Thymus (tissue), 11 donors: ENCODE results near the gene GSC. TPM values are rescaled to one million over a fixed set of nuclear protein-coding genes. Genes with fewer than 3 reads are reported as not detected.
"Not testable (repeated sequence)": the region's sequence is repeated elsewhere in the genome, so short reads cannot be mapped to it uniquely, and the experiment has no call there.

ENCODE experiments used
- DNase-seq, 9 donors: peaks; one replicate each; pipeline ENCODE4 v3.0.0-alpha.2; 2013; ENCODE audit warnings: low spot score in 9 of 9, low read depth in 6 of 9, missing footprints in 1 of 9
- H3K27ac ChIP-seq, 2 donors: one replicate each; pipeline ENCODE4 v1.5.1; 2013; ENCODE audit warnings: control low read depth in 1 of 2, low read depth in 1 of 2, low read length in 1 of 2, mild to moderate bottlenecking in 1 of 2, moderate library complexity in 1 of 2
- H3K27me3 ChIP-seq, 2 donors: one replicate each; pipeline ENCODE4 v1.5.1; 2013; ENCODE audit warnings: low read length in 1 of 2; ENCODE audit not compliant: control insufficient read depth in 2 of 2, insufficient read depth in 1 of 2
- H3K36me3 ChIP-seq, 2 donors: one replicate each; pipeline ENCODE4 v1.5.1; 2013; ENCODE audit warnings: low read length in 1 of 2, mild to moderate bottlenecking in 1 of 2, moderate library complexity in 1 of 2; ENCODE audit not compliant: control insufficient read depth in 2 of 2, insufficient read depth in 2 of 2
- H3K4me1 ChIP-seq, 2 donors: one replicate each; pipeline ENCODE4 v1.5.1; 2013; ENCODE audit warnings: low read length in 2 of 2; ENCODE audit not compliant: control insufficient read depth in 2 of 2, insufficient read depth in 2 of 2
- H3K4me3 ChIP-seq, 2 donors: one replicate each; pipeline ENCODE4 v1.5.1; 2013; ENCODE audit warnings: low read length in 2 of 2, control low read depth in 1 of 2, mild to moderate bottlenecking in 1 of 2
- H3K9me3 ChIP-seq, 2 donors: one replicate each; pipeline ENCODE4 v1.5.1; 2013; ENCODE audit warnings: low read length in 1 of 2, mild to moderate bottlenecking in 1 of 2; ENCODE audit not compliant: control insufficient read depth in 2 of 2, insufficient read depth in 1 of 2
- whole genome bisulfite sequencing: extraction: QIAGEN DNeasy Blood & Tissue Kit; methylation state at CpG from one replicate; pipeline ENCODE4 v1.1.7; 2013; 5-methylcytosine and 5-hydroxymethylcytosine counted together
- polyA plus RNA-seq: library from polyadenylated mRNA; stranded (reverse); fragments of 200-250 nt; gene quantifications from one replicate; pipeline ENCODE4 v1.2.3, GENCODE V29; 2013
- total RNA-seq: library from RNA; stranded (reverse); fragments of 120-200 nt; gene quantifications from one replicate; pipeline ENCODE4 v1.2.4, GENCODE V29; 2013
- donor health status: healthy.

Gene GSC
- total and polyA plus RNA-seq, 2 donors = 0.27 to 0.52 TPM

DNA sequence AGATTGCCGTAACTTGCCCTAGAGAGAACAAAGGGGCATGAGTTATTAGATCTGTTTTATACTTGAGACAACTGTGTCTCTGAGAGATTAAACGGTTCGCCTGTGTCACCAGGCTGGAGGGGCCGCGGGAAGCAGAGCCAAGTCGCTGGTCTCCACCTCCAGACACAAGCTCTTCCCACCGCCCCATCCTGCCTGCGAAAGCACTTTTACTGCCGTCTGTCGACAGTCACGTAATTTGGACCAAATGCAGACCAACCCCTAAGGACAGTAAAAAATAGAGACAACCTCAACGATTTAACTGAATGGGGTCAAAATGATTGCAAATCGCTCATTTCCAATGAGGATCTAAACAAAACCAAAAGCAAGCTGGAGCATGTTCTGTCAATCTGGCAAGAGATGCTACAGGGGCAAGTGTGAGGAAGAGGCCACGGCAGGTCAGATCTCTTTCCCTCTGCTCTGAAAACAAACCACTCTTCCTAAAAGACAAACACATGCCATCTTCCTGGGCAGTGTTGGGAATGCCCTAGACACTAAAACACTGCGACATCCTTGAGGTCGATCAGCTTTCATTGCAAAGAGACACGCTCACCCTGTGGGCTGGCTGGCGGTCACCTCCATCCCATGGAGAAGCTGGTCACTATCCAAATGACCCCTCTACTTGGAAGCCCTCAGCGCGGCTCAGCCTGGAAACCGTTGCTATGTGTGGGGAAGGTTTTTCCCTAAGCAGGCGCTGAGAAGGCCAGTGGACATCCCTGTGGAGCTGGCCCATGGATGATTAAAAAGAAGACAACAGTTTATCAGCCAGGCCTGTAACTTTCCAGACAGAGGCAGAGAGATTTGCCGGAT lies 17.1 kb downstream of the GSC start:
- H3K27ac ChIP-seq = no peak overlapping the region
- DNase-seq = no peak
- no peaks in the 10 kb centered on the region for H3K4me1 ChIP-seq
- H3K9me3 ChIP-seq = no peaks in the 10 kb centered on the region
- WGBS = 82% methylated on average over 23 of the region's 23 CpGs
- H3K27me3 ChIP-seq = no peaks in the 10 kb centered on the region
- H3K4me3 ChIP-seq = no peak overlapping the region
- no peaks in the 10 kb centered on the region for H3K36me3 ChIP-seq

DNA sequence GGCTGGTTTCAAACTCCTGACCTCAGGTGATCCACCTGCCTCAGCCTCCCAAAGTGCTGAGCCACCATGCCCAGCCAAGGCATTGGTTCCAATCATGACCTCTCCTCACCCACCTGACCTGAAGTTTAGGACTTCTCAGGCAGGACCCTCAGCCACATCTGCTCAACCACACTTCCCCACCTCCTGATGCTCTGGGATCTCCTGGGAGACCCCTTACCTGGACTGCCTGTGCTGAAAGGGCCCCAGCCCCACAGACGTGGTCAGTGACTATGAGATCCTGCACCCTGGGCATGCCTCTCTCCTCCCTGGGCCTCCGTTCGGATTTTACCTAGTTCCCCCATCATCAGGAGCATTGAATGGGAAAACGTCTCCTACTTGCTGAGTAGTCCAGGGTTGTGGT lies 18.0 kb downstream of the GSC start:
- H3K36me3 ChIP-seq = no peaks in the 10 kb centered on the region
- no peak overlapping the region for H3K4me3 ChIP-seq
- H3K27ac ChIP-seq = no peak overlapping the region
- H3K27me3 ChIP-seq = no peaks in the 10 kb centered on the region
- DNase-seq = no peak
- H3K4me1 ChIP-seq = no peaks in the 10 kb centered on the region
- H3K9me3 ChIP-seq = no peaks in the 10 kb centered on the region
- WGBS = 77% methylated on average over 4 of the region's 4 CpGs

DNA sequence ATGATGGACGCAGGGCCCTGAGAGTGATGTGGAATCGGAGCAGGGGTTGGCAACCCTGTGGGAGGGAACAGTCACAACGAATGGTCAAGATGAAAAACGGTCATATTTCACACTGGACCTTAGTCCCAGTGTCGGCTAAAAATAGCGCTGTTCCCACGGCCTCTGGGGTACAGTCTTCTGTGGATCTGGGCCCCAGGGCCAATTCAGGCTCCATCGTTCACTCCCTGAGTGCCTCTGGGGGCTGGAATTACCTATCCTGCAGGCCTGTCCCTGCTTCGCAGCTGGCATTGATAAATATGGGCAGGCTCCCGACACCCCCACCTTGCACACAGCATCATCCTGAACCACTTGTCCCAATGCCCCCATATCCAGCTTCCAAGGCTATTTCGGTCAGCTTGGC lies 18.6 kb downstream of the GSC start:
- no peak overlapping the region for H3K4me3 ChIP-seq
- no peak overlapping the region for H3K27ac ChIP-seq
- WGBS = 85% methylated on average over 11 of the region's 11 CpGs
- no peaks in the 10 kb centered on the region for H3K9me3 ChIP-seq
- DNase-seq = no peak
- no peaks in the 10 kb centered on the region for H3K36me3 ChIP-seq
- H3K4me1 ChIP-seq = no peaks in the 10 kb centered on the region
- H3K27me3 ChIP-seq = no peaks in the 10 kb centered on the region

DNA sequence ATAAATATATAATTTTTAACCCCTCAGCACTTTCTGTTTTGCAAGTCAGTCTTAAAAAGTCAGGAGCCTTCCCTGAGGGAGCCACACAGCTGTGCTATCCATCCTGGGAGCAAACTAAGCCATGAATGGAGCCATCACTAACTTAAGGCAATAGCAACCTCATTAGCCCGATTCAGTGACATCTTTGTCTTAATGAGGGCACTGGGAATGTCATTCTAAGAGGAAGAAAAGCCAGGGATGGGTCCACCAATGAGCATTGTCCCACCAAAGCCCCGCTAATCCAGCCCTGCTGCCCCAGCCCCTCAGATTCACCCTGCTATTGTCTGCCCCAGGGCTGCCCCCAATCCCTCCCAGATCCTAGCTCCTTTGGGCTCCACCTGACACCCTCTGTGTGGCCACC lies 19.5 kb downstream of the GSC start:
- Histone ChIP-seq H3K4me1 (no peaks in the 10 kb centered on the region), H3K27ac (no peak overlapping the region), H3K4me3 (no peak overlapping the region), H3K36me3 (no peaks in the 10 kb centered on the region), H3K27me3 (no peaks in the 10 kb centered on the region), H3K9me3 (no peaks in the 10 kb centered on the region)
- no peak for DNase-seq
- 84% methylated on average over 2 of the region's 2 CpGs for WGBS

DNA sequence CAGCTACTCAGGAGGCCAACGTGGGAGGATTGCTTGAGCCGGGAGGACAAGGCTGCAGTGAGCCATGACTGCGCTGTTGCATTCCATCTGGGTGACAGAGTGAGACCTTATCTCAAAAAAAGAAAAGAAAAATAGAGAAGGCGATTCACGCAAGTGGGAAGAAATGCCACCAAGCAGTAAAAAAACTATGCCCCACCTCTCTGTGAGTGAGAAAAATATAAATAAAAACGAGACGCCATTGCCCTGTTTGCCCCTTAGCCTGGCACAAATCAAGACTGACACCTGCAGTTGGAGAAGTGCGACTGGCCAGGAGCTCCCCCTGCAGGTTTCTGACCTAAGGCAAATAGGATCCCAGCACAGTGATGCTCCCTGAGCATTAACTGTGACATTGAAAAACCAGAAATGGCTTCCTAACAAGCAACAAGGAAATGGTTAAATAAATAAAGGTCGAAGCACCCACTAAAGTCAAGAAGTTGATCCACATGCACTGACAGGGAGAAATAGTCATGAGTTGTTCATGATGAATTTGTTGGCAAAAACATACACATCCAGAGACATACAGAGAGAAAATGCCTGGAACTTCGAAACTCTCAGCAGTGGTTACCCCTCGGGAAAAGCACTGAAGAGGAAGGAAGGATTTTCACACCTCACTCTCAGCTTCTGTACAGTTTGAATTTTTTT lies 21.1 kb downstream of the GSC start:
- no peaks in the 10 kb centered on the region for H3K9me3 ChIP-seq
- H3K4me1 ChIP-seq = no peaks in the 10 kb centered on the region
- no peak overlapping the region for H3K27ac ChIP-seq
- H3K36me3 ChIP-seq = no peaks in the 10 kb centered on the region
- DNase-seq = no peak
- 37% methylated on average over 11 of the region's 11 CpGs for WGBS
- H3K4me3 ChIP-seq = no peak overlapping the region
- H3K27me3 ChIP-seq = no peaks in the 10 kb centered on the region

DNA sequence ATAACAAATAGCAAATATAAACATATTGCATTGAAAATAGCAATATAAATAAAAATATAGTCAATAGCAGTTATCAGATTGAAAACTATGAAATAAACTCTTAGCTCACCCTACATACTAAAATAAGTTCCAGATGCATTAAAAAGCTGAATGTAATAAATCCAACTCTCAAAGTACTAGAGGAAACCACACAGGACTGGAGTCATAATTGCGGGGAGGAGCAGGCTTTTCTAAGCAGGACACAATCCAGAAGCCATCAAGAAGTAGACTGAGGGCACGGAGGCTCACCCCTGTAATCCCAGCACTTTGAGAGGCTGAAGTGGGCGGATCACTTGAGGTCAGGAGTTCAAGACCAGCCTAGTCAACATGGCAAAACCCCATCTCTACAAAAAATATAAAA lies 22.2 kb downstream of the GSC start:
- no peak for DNase-seq
- Histone ChIP-seq H3K4me3 (no peak overlapping the region), H3K36me3 (no peaks in the 10 kb centered on the region), H3K27me3 (no peaks in the 10 kb centered on the region), H3K4me1 (no peaks in the 10 kb centered on the region), H3K9me3 (no peaks in the 10 kb centered on the region), H3K27ac (no peak overlapping the region)
- 75% methylated on average over 3 of the region's 3 CpGs for WGBS

DNA sequence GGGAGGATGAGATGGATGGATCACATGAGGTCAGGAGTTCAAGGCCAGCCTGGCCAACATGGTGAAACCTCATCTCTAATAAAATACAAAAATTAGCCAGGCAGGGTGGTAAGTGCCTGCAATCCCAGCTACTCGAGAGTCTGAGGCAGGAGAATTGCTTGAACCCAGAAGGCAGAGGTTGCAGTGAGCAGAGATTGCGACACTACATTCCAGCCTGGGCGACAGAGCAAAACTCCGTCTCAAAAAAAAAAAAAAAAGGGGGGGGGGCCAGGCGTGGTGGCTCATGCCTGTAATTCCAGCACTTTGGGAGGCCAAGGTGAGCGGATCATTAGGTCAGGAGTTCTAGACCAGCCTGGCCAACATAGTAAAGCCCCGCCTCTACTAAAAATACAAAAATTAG lies 22.8 kb downstream of the GSC start:
- DNase-seq, H3K4me3 ChIP-seq, H3K36me3 ChIP-seq, H3K27me3 ChIP-seq, H3K9me3 ChIP-seq, H3K27ac ChIP-seq, H3K4me1 ChIP-seq: not testable (repeated sequence)
- WGBS = 95% methylated on average over 7 of the region's 7 CpGs

DNA sequence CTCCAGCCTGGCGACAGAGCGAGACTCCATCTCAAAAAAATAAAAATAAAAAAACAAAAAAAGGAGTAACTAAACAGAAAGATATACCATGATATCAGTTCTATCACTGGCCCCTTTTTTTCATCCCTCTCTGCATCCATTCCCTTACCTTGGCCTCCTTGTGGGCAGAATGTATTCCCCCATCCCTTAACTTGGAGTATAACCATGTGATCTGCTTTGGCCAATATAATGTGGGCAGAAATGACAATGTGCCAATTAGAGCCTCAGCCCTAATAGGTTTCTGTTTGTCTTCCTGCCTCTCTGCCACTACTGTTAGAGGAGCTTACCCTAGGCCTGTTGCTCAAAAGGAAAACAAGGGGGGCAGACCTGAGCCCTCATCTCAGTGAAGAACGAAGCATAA lies 23.8 kb downstream of the GSC start:
- WGBS = 95% methylated on average over 3 of the region's 3 CpGs
- H3K4me1 ChIP-seq = no peaks in the 10 kb centered on the region

DNA sequence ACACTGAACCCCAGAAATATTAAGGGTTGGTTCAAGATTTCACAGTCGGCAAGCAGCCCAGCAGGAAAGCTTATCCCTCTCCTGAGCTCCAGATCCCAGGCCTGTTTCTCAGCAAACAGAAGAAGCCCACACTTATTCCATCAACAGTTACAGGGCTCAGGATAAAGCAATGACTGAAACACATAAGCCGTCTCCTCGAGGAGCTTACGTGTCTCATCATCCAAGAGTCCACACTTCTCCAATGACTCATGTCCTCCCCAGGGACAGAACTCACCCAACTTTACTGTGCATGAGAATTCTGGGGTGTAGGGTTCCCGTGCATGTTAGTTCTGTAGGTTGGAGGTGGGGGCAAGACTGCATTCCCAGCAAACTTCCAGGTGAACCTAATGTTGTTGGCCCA lies 31.2 kb downstream of the GSC start:
- no peaks in the 10 kb centered on the region for H3K27me3 ChIP-seq
- no peak overlapping the region for H3K27ac ChIP-seq
- 90% methylated on average over 5 of the region's 5 CpGs for WGBS
- H3K4me1 ChIP-seq = no peaks in the 10 kb centered on the region
- no peak overlapping the region for H3K4me3 ChIP-seq
- no peak for DNase-seq
- no peaks in the 10 kb centered on the region for H3K9me3 ChIP-seq
- H3K36me3 ChIP-seq = no peaks in the 10 kb centered on the region

More for the DNA sequence above, 23.8 kb downstream of the GSC start:
- Histone ChIP-seq H3K36me3 (no peaks in the 10 kb centered on the region), H3K9me3 (no peaks in the 10 kb centered on the region), H3K27ac (no peak overlapping the region), H3K27me3 (no peaks in the 10 kb centered on the region), H3K4me3 (no peak overlapping the region)
- DNase-seq = no peak
